OCI-LY7 (cell line): ENCODE measurements around the gene FAM193B. TPM values are rescaled to one million over a fixed set of nuclear protein-coding genes. Genes with fewer than 3 reads are reported as not detected.

ENCODE experiments used
- BruUV-seq: library from RNA; stranded (reverse); fragments of 400-500 nt; replicated peaks from 2 replicates; lab custom pipeline; 2021; lab: Mats Ljungman, UMichigan
- CTCF ChIA-PET: fragments of 300-600 bp; sonication (Branson Sonifier 250); formaldehyde crosslinking; loops from one replicate; lab custom pipeline; 2022; ENCODE audit warnings: antibody characterized with exemption; ENCODE audit not compliant: unreplicated experiment; lab: Charles Lee
- POLR2A ChIA-PET: fragments of 300-600 bp; sonication (Branson Sonifier 250); formaldehyde crosslinking; loops from one replicate; lab custom pipeline; 2022; ENCODE audit warnings: antibody characterized with exemption; lab: Charles Lee
- DNase-seq: peaks from one replicate; pipeline ENCODE4 v3.0.0-alpha.2; 2015; ENCODE audit warnings: low spot score
- H2AFZ ChIP-seq: fragments of 200-600 bp; sonication (generic), shearing (Covaris generic); 2 replicates; pipeline ENCODE4 v1.6.1; 2014; ENCODE audit warnings: mild to moderate bottlenecking, antibody characterized with exemption, low read length, moderate library complexity
- H3K27ac ChIP-seq: fragments of 200-600 bp; sonication (generic); 2 replicates; pipeline ENCODE4 v1.5.1; 2014; ENCODE audit warnings: mixed run types, low read depth, mild to moderate bottlenecking, moderate library complexity, low read length, inconsistent platforms; ENCODE audit not compliant: poor library complexity, severe bottlenecking
- H3K36me3 ChIP-seq: fragments of 200-600 bp; sonication (generic); 2 replicates; pipeline ENCODE4 v1.6.1; 2014; ENCODE audit warnings: mild to moderate bottlenecking, antibody characterized with exemption, low read length, moderate library complexity, mixed read lengths; ENCODE audit not compliant: insufficient read depth
- H3K4me1 ChIP-seq: fragments of 200-600 bp; sonication (generic); 2 replicates; pipeline ENCODE4 v1.5.1; 2014; ENCODE audit warnings: mild to moderate bottlenecking, low read length; ENCODE audit not compliant: insufficient read depth, poor library complexity, severe bottlenecking
- H3K4me2 ChIP-seq: fragments of 200-600 bp; sonication (generic); 2 replicates; pipeline ENCODE4 v1.6.1; 2014; ENCODE audit warnings: mild to moderate bottlenecking, low read length
- H3K4me3 ChIP-seq: fragments of 200-600 bp; sonication (generic); 2 replicates; pipeline ENCODE4 v1.5.1; 2014; ENCODE audit warnings: mild to moderate bottlenecking, low read depth, low read length; ENCODE audit not compliant: poor library complexity, severe bottlenecking
- H3K79me2 ChIP-seq: fragments of 200-600 bp; sonication (generic); 2 replicates; pipeline ENCODE4 v1.6.1; 2016; ENCODE audit warnings: low read depth, mild to moderate bottlenecking, low read length, moderate library complexity, mixed read lengths; ENCODE audit not compliant: insufficient read depth
- H3K9me2 ChIP-seq: fragments of 200-600 bp; sonication (generic); 2 replicates; pipeline ENCODE4 v1.6.1; 2016; ENCODE audit warnings: mild to moderate bottlenecking, low read length, mixed read lengths; ENCODE audit not compliant: insufficient read depth
- H3K9me3 ChIP-seq: fragments of 200-600 bp; sonication (generic); 2 replicates; pipeline ENCODE4 v1.6.1; 2014; ENCODE audit warnings: mild to moderate bottlenecking, mixed run types, low read length, mixed read lengths
- H4K20me1 ChIP-seq: fragments of 200-600 bp; sonication (generic); 2 replicates; pipeline ENCODE4 v1.6.1; 2014; ENCODE audit warnings: mild to moderate bottlenecking, antibody characterized with exemption, low read length, moderate library complexity, mixed read lengths; ENCODE audit not compliant: insufficient read depth
- CTCF ChIP-seq: fragments of 200-600 bp; sonication (generic); conservative IDR thresholded peaks from 2 replicates; pipeline ENCODE4 v1.5.1; 2014; ENCODE audit warnings: mild to moderate bottlenecking, antibody characterized with exemption, low read length, moderate library complexity, mixed read lengths
- EZH2phosphoT487 ChIP-seq: fragments of 200-600 bp; sonication (generic); IDR thresholded peaks from 2 replicates; pipeline ENCODE4 v1.6.1; 2018; ENCODE audit warnings: low read depth, borderline replicate concordance, mild to moderate bottlenecking, mixed run types, antibody characterized with exemption, low read length, moderate library complexity, mixed read lengths
- intact Hi-C: fragments of 100-400 bp; cut with micrococcal nuclease; formaldehyde crosslinking; loops from one replicate; pipeline ENCODE4 v1.10.0; 2022; ENCODE audit not compliant: unreplicated experiment
- total RNA-seq, 2 experiments: library from RNA; depleted of rRNA in 1 of 2; stranded (reverse); fragments of >200 nt in 1 of 2; shearing (Covaris generic) in 1 of 2; gene quantifications; 2 replicates each; pipeline ENCODE4 v1.2.3, GENCODE V29; 2014 to 2022

The FAM193B gene
- total RNA-seq, 2 experiments from 2014 or later = 63.2 to 104 TPM

- peaks cover under 1% of the 10 kb centered on the region for H3K4me1 ChIP-seq
- no peaks in the 10 kb centered on the region for H4K20me1 ChIP-seq
- CTCF ChIA-PET = no interaction called here
- no peak for DNase-seq
- no peak overlapping the region for H3K27ac ChIP-seq
- no peaks in the 10 kb centered on the region for H3K9me2 ChIP-seq
- POLR2A ChIA-PET = no interaction called here
- peaks cover 62% of the 10 kb centered on the region for H3K36me3 ChIP-seq
- no peak overlapping the region for H2AFZ ChIP-seq
- no peaks in the 10 kb centered on the region for H3K9me3 ChIP-seq
- intact Hi-C loops = no loop called here
- no peak overlapping the region for H3K4me2 ChIP-seq
- TF ChIP-seq CTCF = no peak
- no peak for TF ChIP-seq EZH2phosphoT487
- no TSS peak for BruUV-seq
- no peak overlapping the region for H3K4me3 ChIP-seq
- peaks cover 10% of the 10 kb centered on the region; the same call in 1 of the 2 replicates for H3K79me2 ChIP-seq
Measured at GRCh38 chr5:177547736-177548135, 6.6 kb downstream of the FAM193B start.

- no peak overlapping the region for H3K4me3 ChIP-seq
- no peaks in the 10 kb centered on the region for H3K9me2 ChIP-seq
- DNase-seq = no peak
- CTCF ChIA-PET = interaction anchor here (0.5 kb wide), 1 partner anchor 1123 kb away, joined by 3 read pairs; no protein-coding TSS in a partner anchor
- H2AFZ ChIP-seq = no peak overlapping the region
- no peaks in the 10 kb centered on the region for H3K9me3 ChIP-seq
- no peak overlapping the region for H3K27ac ChIP-seq
- no peak for TF ChIP-seq EZH2phosphoT487
- TF ChIP-seq CTCF = no peak
- POLR2A ChIA-PET = interaction anchor here (0.7 to 2.0 kb wide), 4 partner anchors 9 to 40 kb away, joined by 3 to 6 read pairs (median 4); no protein-coding TSS in a partner anchor
- H3K4me2 ChIP-seq = no peak overlapping the region
- no peaks in the 10 kb centered on the region for H4K20me1 ChIP-seq
- intact Hi-C loops = no loop called here
- H3K79me2 ChIP-seq = no peaks in the 10 kb centered on the region; the same call in 1 of the 2 replicates
- H3K36me3 ChIP-seq = peaks cover 59% of the 10 kb centered on the region
- no TSS peak for BruUV-seq
- H3K4me1 ChIP-seq = no peaks in the 10 kb centered on the region
Measured at GRCh38 chr5:177546258-177546741, 8.1 kb downstream of the FAM193B start.
